MM.1S (cell line): ENCODE measurements around the gene IMPG1.

Experiments
- DNase-seq: peaks from one replicate; pipeline ENCODE4 v3.0.0-alpha.2; 2015
- H2AFZ ChIP-seq: fragments of 300-600 bp; sonication (generic); 2 replicates; pipeline ENCODE4 v1.6.0; 2016; ENCODE audit warnings: antibody characterized with exemption, low read length
- H3F3A ChIP-seq: fragments of 300-600 bp; sonication (generic); 2 replicates; pipeline ENCODE4 v1.6.1; 2016; ENCODE audit warnings: mild to moderate bottlenecking, antibody characterized with exemption, low read length, moderate library complexity, mixed read lengths; ENCODE audit not compliant: insufficient read depth
- H3K27ac ChIP-seq: fragments of 300-600 bp; sonication (generic); 2 replicates; pipeline ENCODE4 v1.5.1; 2016; ENCODE audit warnings: mild to moderate bottlenecking, low read length
- H3K27me3 ChIP-seq: fragments of 300-600 bp; sonication (generic); replicated peaks from 2 replicates; pipeline ENCODE4 v1.6.0; 2016; ENCODE audit warnings: low read length; ENCODE audit not compliant: insufficient read depth
- H3K36me3 ChIP-seq: fragments of 300-600 bp; sonication (generic); replicated peaks from 2 replicates; pipeline ENCODE4 v1.6.1; 2016; ENCODE audit warnings: mild to moderate bottlenecking, low read length, mixed read lengths; ENCODE audit not compliant: insufficient read depth
- H3K4me1 ChIP-seq: fragments of 300-600 bp; sonication (generic); 2 replicates; pipeline ENCODE4 v1.6.1; 2016; ENCODE audit warnings: low read length, mixed read lengths
- H3K4me2 ChIP-seq: fragments of 300-600 bp; sonication (generic); 2 replicates; pipeline ENCODE4 v1.6.0; 2016; ENCODE audit warnings: low read depth, low read length
- H3K4me3 ChIP-seq: fragments of 300-600 bp; sonication (generic); 2 replicates; pipeline ENCODE4 v1.5.1; 2016; ENCODE audit warnings: low read length, mixed read lengths
- H3K79me2 ChIP-seq: fragments of 300-600 bp; sonication (generic); 2 replicates; pipeline ENCODE4 v1.6.1; 2016; ENCODE audit warnings: mixed run types, low read length, mixed read lengths
- H3K9ac ChIP-seq: fragments of 300-600 bp; sonication (generic); 2 replicates; pipeline ENCODE4 v1.6.1; 2016; ENCODE audit warnings: low read length, mixed read lengths
- H3K9me2 ChIP-seq: fragments of 300-600 bp; sonication (generic); replicated peaks from 2 replicates; pipeline ENCODE4 v1.6.1; 2016; ENCODE audit warnings: mild to moderate bottlenecking, low read length, mixed read lengths; ENCODE audit not compliant: insufficient read depth
- H3K9me3 ChIP-seq: fragments of 300-600 bp; sonication (generic); replicated peaks from 2 replicates; pipeline ENCODE4 v1.6.1; 2016; ENCODE audit warnings: mild to moderate bottlenecking, low read length, mixed read lengths; ENCODE audit not compliant: insufficient read depth
- H4K20me1 ChIP-seq: fragments of 300-600 bp; sonication (generic); 2 replicates; pipeline ENCODE4 v1.6.1; 2016; ENCODE audit warnings: mild to moderate bottlenecking, low read length, moderate library complexity, mixed read lengths; ENCODE audit not compliant: insufficient read depth
- CTCF ChIP-seq: fragments of 300-600 bp; sonication (generic); IDR thresholded peaks from 2 replicates; pipeline ENCODE4 v1.5.1; 2016; ENCODE audit warnings: antibody characterized with exemption, low read length, mixed read lengths
- EZH2 ChIP-seq: fragments of 300-600 bp; sonication (generic); optimal IDR thresholded peaks from 2 replicates; pipeline ENCODE3; 2017; ENCODE audit warnings: low read depth, mild to moderate bottlenecking, antibody characterized with exemption, low read length, mixed read lengths
- EZH2phosphoT487 ChIP-seq: fragments of 300-600 bp; sonication (generic); IDR thresholded peaks from 2 replicates; pipeline ENCODE4 v1.6.1; 2018; ENCODE audit warnings: antibody characterized with exemption, low read length

Gene IMPG1

GRCh38 chr6:75941509-75941908 lies 131.0 kb downstream of the IMPG1 start:
- Histone ChIP-seq H3F3A (no peaks in the 10 kb centered on the region), H3K4me3 (no peak overlapping the region), H3K79me2 (no peaks in the 10 kb centered on the region), H3K27ac (no peak overlapping the region), H3K4me2 (no peak overlapping the region), H3K4me1 (no peaks in the 10 kb centered on the region), H3K9ac (no peak overlapping the region), H3K9me2 (no peaks in the 10 kb centered on the region), H4K20me1 (no peaks in the 10 kb centered on the region), H3K36me3 (no peaks in the 10 kb centered on the region), H3K27me3 (no peaks in the 10 kb centered on the region), H2AFZ (no peak overlapping the region), H3K9me3 (no peaks in the 10 kb centered on the region)
- no peak for DNase-seq
- TF ChIP-seq EZH2 = no peak
- TF ChIP-seq CTCF = no peak
- TF ChIP-seq EZH2phosphoT487 = no peak

GRCh38 chr6:75940564-75940963 lies 131.9 kb downstream of the IMPG1 start:
- TF ChIP-seq CTCF = no peak
- no peak for TF ChIP-seq EZH2phosphoT487
- TF ChIP-seq EZH2 = no peak

GRCh38 chr6:75937846-75938245 lies 134.6 kb downstream of the IMPG1 start:
- Histone ChIP-seq H3K36me3 (no peaks in the 10 kb centered on the region), H3K4me2 (no peak overlapping the region), H3K27ac (no peak overlapping the region), H3K9me2 (no peaks in the 10 kb centered on the region), H3F3A (no peaks in the 10 kb centered on the region), H3K4me1 (peaks cover 5% of the 10 kb centered on the region; the same call in 1 of the 2 replicates), H3K79me2 (no peaks in the 10 kb centered on the region), H4K20me1 (no peaks in the 10 kb centered on the region), H3K9ac (no peak overlapping the region), H2AFZ (no peak overlapping the region), H3K4me3 (no peak overlapping the region), H3K27me3 (no peaks in the 10 kb centered on the region), H3K9me3 (no peaks in the 10 kb centered on the region)
- TF ChIP-seq CTCF (no peak), EZH2phosphoT487 (no peak)
- no peak for DNase-seq

More at GRCh38 chr6:75940564-75940963, 131.9 kb downstream of the IMPG1 start:
- Histone ChIP-seq H3K27me3 (no peaks in the 10 kb centered on the region), H2AFZ (no peak overlapping the region), H3K27ac (no peak overlapping the region), H3F3A (no peaks in the 10 kb centered on the region), H3K4me1 (no peaks in the 10 kb centered on the region), H3K9me2 (no peaks in the 10 kb centered on the region), H3K9ac (no peak overlapping the region), H3K9me3 (no peaks in the 10 kb centered on the region), H3K36me3 (no peaks in the 10 kb centered on the region), H3K4me3 (no peak overlapping the region), H4K20me1 (no peaks in the 10 kb centered on the region), H3K79me2 (no peaks in the 10 kb centered on the region), H3K4me2 (no peak overlapping the region)
- DNase-seq = no peak

GRCh38 chr6:75936682-75937081 lies 135.8 kb downstream of the IMPG1 start:
- Histone ChIP-seq H3K9me2 (no peaks in the 10 kb centered on the region), H3K36me3 (no peaks in the 10 kb centered on the region), H3K79me2 (no peaks in the 10 kb centered on the region), H3K9ac (no peak overlapping the region), H3K4me3 (no peak overlapping the region), H3K4me2 (no peak overlapping the region), H3K4me1 (peaks cover 5% of the 10 kb centered on the region; the same call in 1 of the 2 replicates), H3K27me3 (no peaks in the 10 kb centered on the region), H3K27ac (no peak overlapping the region), H4K20me1 (no peaks in the 10 kb centered on the region), H2AFZ (no peak overlapping the region), H3K9me3 (no peaks in the 10 kb centered on the region), H3F3A (no peaks in the 10 kb centered on the region)
- TF ChIP-seq EZH2 = no peak
- no peak for TF ChIP-seq CTCF
- TF ChIP-seq EZH2phosphoT487 = no peak
- DNase-seq = no peak
